Embryonic facial prominence (tissue), 1 donor: ENCODE results near the gene ST13.
A peak's percentile ranks its signal among the peaks of the same experiment; 100 is the strongest.
"Not testable (repeated sequence)": the region's sequence is repeated elsewhere in the genome, so short reads cannot be mapped to it uniquely, and the experiment has no call there.

Experiments used
- DNase-seq: peaks from one replicate; pipeline ENCODE4 v3.0.0-alpha.2; 2016; ENCODE audit errors: extremely low spot score

Gene ST13

DNA sequence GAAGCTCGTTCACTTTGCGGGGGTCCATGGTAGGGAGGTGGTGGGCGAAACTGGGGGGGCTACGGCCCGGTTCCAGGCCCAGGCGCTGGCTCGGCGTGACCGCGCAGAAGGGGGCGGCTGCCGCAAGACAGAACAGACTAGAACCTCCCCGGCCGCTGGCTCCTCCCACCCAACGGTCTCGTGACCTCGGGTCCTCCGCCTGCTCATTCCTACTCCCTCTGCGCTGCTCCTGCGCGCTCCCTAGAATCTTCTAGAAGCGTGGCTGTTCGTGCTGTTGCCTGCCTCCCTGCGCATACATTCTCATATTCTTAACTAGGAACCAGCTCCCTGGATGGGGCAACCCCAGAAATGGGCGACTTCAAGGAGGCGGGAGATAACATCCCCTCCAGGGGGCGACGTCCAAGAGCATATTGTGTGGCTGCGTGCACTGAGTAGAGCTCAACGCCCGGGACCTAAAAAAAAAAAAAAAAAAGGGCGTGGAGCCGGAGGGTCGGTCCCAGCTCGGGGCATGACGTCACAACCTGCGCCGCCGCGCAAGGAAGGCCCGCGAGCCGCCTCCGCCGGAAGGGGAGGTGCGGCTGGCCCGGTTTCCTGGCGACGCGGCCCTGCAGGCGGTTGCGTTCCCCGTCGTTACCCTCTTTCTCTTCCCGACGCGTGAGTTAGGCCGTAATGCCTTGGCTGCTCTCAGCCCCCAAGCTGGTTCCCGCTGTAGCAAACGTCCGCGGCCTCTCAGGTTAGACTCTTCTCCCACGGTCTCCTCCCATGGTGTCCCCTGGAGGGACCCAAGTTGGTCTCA lies at the start of gene ST13, which contains the start of gene XPNPEP3:
ST13 (minus strand) TSS at position 127 of the 796 bp plus-strand sequence; CDS start at position 28, 99 bp downstream.
XPNPEP3 (plus strand) TSS at position 636 of the 796 bp plus-strand sequence; CDS start at position 670, 34 bp downstream.
- DNase-seq: peak; percentile 96

DNA sequence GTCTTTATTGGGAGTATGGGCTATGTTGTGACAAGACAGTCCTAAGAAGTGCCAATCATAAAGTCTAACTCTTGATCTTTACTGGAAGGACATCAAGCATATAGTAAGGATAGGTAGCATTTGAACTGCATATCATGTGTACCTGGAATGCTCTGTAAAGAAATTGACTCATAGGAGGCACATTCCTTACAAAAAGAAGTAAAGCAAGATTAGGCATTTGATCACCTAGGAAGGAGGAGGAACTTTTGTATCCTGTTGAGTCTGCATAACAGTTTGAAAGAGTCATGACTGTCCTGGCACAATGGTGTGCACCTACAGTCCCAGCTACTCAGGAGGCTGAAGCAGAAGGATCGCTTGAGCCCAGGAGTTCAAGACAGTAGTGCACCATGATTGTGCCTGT lies 47.7 kb upstream of the ST13 start:
- no peak for DNase-seq

DNA sequence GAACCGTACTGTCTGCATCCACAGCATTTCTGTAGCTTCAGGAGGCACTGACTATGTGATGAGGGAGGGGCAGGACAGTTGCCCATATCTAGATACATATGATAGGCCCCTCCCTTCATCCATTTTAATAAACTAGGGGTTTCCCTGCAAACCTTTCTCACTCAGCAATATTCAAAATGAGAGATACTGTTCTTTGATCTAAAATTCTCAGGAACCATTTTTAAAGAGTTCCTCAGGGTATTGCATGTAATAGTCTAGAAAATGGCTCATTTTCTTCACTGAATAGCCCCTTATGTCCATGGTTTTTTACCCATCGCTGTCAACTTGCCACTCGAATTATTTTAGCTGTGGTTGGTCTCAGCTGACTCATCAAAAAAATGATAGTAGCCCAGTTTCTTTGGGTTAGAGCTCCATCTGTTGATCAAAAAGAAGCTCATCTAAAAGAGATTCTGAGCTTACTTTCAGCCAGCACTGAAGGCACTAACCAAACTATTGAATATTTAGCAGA lies 42.5 kb upstream of the ST13 start:
- DNase-seq: no peak

DNA sequence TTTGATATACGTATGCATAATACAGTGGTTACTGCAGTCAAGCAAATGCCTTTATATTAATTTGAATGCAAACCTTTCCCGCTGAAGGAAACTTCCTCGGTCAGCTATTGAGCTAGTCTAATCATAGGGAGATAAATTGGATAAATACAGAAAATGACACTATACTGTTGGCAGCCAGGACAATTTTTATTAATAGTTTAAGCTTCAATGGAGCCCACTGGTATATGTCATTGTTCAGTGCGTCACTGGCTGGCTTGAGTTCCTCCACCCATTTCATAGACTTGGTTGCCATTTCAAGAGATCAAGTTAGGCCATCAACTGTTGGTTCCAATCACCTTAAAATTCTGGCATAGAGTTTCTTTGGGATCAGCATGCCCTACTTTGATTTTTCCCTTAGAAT lies 38.0 kb upstream of the ST13 start:
- no peak for DNase-seq

GRCh38 chr22:40890881-40891280 lies 34.4 kb upstream of the ST13 start:
- no peak for DNase-seq

- DNase-seq: no peak
These were observed 32.7 kb upstream of the ST13 start for GRCh38 chr22:40889116-40889515.

- DNase-seq: no peak
These were observed 22.5 kb upstream of the ST13 start for GRCh38 chr22:40878922-40879321.

- no peak for DNase-seq
These were observed 21.0 kb upstream of the ST13 start for GRCh38 chr22:40877488-40877887.

DNA sequence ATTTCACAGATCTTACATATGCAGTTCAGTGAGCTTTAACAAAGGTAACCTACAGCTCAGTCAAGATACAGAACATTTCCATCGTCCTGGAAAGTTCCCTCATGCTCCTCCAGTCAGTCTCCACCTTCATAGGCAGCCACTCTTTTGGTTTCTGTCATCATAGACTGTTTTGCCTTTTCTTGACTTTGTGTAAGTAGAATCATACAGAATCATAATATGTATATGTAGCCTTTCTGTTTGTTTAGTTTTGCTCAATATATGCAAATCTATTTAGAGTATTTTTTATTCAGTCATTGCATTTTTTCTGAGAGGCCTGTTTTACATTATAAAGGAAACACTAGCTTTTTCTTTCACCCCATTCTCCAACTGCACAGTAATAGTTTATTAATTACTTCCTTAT lies 20.5 kb upstream of the ST13 start:
- no peak for DNase-seq

GRCh38 chr22:40875111-40875510 lies 18.7 kb upstream of the ST13 start:
- DNase-seq: no peak

GRCh38 chr22:40874016-40874415 lies 17.6 kb upstream of the ST13 start:
- no peak for DNase-seq

GRCh38 chr22:40868379-40868778 lies 11.9 kb upstream of the ST13 start:
- DNase-seq: not testable (repeated sequence)

- no peak for DNase-seq
These were observed 10.7 kb upstream of the ST13 start for GRCh38 chr22:40867109-40867508.

DNA sequence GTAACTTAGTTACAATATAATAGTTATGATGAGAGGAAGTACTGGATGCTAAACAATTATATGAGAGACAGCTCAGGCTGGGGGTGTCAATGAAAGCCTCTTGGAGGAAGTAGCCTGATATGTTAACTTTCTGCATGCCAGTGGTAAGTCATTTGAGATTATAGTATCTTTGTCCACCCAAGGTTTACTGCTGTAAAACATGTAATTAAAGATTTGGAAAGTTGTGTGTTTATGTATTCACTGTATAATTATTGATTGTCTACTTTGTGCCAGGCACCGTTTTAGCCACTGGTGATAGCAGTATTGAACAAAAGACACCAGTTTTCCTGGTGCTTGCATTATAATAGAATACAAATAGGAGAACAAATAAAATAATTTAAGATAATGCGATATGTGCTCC lies 6.1 kb upstream of the ST13 start:
- DNase-seq: no peak

GRCh38 chr22:40862013-40862412 lies 5.6 kb upstream of the ST13 start, which contains the start of gene DNAJB7:
DNAJB7 (minus strand) TSS chr22:40862113; CDS start chr22:40861994, 119 bp downstream.
- DNase-seq: no peak

DNA sequence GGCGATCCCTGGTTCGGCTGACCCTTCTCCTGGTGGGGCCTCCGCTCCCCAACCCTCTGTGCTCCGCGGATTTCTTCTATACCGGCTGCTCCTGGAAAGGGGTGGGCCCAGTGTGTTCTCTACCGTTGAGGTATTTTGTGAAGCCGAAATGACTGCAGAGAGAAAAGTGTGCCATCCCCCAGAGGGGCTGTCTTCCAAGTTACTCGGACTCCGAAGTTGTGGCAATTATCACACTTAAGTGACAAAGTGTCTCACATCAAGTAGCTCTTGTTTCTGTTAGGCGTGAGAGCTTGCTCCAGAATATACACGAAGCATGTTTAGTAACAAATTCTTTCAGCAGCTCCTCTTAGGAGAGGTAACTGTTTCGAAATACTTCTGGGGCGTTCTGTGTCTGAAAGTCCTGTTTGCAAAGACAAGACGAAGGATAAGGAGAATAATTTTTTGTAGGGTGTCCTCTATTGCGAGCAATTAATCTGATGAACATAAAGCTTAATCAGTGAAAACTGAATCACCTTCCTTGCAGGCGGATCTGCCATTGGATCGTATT lies 943 bp upstream of the ST13 start:
- no peak for DNase-seq

- DNase-seq: no peak
These were observed 393 bp downstream of the ST13 start for GRCh38 chr22:40855979-40856512.

GRCh38 chr22:40855071-40855978 lies 1.1 kb downstream of the ST13 start:
- DNase-seq: no peak

DNA sequence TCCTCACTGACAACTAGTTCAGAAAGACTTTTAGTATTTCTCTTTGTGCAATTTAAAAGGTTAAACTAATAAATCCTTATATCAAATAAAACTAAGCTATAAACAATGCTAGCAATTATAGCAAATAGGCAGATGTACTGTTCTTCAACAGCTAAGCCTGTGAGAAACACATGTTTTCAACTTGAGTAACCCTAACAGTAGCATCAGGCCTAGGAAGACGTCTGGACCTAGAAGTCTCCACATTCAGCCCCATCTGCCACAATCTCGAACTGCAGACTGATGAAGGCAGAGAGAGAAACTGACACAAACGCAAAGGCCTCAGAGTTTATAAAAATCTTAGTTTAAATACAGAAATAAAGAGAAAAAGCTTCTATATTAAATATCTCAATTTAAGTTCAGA lies 2.5 kb downstream of the ST13 start:
- DNase-seq: no peak

GRCh38 chr22:40853333-40853732 lies 3.1 kb downstream of the ST13 start:
- no peak for DNase-seq

DNA sequence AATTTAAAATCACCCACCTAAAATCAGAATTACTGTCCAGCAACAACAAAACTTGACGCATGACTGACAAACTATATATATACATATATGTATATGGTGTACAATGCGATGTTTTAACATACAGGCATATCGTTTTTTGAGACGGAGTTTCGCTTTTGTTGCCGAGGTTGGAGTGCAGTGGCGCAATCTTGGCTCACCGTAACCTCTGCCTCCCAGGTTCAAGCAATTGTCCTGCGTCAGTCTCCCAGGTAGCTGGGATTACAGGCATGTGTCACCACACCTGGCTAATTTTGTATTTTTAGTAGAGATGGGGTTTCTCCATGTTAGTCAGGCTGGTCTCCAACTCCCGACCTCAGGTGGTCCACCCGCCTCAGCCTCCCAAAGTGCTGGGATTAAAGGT lies 10.6 kb downstream of the ST13 start:
- not testable (repeated sequence) for DNase-seq

GRCh38 chr22:40844951-40845350 lies 11.5 kb downstream of the ST13 start:
- no peak for DNase-seq
